HG02642 (cell line): ENCODE measurements around the gene SPAG17.

ENCODE experiments used
- ATAC-seq: cut with Tn5 transposase; IDR thresholded peaks from one replicate; pipeline ENCODE4 v1.9.1; 2021; ENCODE audit warnings: mild to moderate bottlenecking; ENCODE audit not compliant: unreplicated experiment, poor library complexity

SPAG17 gene

DNA sequence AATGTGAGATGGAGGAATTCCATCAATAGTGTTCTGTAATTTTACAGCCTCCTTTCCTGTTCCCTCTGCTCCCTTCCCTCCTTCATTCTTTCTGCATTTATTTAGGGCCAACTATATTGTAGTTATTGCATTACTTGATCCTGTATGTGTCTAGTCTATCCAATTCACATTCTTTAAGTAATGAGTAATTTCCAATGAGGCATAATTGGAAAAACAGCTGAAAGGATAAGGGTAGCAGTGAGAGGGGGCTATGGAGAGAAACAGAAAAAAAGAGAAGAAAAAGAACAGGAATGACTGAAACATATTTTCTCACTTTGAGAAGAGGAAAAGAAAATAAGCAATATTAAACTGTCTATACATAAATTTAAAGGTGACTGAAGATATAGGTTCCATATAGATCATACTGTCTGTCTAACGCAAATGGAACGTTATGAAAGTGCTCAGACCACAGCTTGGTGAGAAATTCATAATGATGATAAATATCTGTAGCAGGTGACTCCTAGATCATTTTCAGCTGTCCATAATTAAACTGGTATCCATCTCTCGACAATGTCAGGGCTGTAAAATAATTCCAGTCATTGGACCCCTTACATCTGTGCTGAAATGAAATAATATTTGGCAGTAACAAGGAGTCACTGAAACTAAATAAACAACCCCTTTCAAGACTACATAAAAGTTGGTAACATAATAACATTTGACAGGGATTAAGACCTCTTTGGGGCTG, 61.8 kb downstream of the SPAG17 start:
- ATAC-seq = no peak

DNA sequence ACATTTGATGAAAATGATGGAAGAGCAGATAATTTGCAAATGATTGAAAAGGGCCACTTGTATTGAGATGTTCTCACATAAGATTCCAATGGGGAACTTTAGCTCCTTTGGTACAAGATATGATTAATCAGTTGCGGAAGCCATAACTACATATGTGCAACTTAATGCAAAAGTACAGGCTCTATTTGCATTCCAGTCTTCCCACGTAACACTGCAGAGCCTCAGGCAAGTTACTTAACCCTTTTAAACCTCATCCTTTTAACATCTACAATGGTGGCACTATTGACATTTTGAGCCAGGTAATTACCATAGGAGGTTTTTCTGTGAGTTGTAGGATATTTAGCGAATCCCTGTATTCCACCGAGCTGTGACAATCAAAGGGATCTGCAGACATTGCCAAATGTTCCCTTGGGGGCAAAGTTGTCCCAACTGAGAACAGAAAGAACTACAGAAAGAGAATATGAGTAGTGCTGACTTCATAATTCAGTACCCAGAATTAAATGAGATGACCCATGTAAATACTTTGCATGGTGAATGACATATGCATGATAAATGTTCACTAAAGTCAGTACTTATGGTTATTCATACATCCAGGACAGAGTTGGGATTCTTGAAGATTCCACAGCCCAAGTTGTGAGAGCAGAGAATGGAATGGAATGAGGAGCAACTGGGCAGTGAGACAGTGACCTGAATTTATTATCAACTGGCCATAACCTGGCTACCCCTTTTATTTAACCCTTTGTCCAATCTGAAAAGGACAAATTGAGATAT, 62.6 kb downstream of the SPAG17 start:
- no peak for ATAC-seq

DNA sequence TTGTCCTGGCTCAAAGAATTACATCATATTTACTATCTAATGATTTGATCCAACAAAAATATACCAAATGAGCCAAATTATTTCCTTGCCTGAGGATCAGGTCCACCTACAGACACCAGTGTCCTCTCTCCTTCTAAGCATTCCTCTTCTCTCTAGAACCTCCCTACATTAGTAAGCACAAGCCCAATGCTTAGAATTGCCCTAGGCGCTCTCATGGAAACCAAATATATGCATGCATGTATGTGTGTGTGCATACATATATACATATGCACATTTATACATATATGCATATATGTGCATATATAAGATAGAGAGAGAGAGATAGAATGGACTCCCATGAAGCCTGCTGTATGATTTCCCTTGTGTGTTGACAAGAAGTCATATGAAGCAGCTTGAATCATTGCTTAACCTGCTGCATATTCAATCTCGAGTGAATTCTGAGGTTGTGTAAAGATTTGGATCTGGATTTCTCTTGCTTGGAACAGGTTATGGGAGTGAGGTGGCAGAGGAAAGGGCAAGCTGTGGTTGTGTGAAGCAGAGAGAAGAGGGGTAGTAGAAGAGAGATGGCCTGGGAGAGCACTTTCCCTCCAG, 66.1 kb downstream of the SPAG17 start:
- no peak for ATAC-seq

GRCh38 chr1:118118469-118118868, 66.6 kb downstream of the SPAG17 start:
- no peak for ATAC-seq

GRCh38 chr1:118117521-118117920, 67.5 kb downstream of the SPAG17 start:
- no peak for ATAC-seq

DNA sequence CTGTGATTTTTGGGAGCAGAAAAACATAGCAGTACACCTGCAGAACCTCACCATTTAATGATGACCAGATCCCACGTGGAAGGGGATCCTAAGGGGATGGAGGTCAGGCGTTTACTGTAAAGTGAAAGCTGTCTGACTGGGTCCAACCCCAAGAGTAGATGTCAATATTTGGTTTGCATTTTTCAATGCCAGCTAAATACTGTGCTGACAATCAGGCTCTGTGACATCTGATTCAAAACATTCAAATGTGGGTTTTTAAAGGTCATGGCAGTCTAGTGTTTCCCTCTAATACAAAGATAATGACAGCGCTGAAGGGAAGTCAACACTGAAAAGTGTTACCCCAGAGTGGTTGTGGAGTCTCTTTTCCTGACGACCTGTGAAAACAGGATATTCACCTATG, 68.1 kb downstream of the SPAG17 start:
- ATAC-seq = no peak

DNA sequence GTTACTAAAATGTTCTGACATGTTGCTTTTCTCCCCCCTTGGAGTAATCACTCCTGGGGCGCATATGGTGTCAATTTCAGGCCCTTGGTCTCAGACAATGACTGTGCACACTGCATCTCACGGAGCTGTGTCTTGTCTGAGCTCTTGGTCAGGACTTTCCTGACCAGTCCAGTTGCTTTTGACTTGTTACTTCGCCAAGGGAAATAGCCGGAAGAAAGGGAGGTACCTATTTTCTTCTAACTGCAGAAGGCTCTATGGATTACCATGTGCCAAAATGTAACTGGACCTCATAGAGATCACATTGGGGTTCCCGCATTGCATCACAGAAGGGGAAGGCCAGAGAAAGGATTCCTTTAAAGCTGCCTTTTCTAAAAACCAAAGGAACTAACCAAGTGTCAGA, 68.6 kb downstream of the SPAG17 start:
- ATAC-seq = no peak

GRCh38 chr1:118115567-118116295, 69.3 kb downstream of the SPAG17 start:
- ATAC-seq = no peak

- ATAC-seq = no peak
These were observed 71.8 kb downstream of the SPAG17 start for GRCh38 chr1:118113261-118113660.

DNA sequence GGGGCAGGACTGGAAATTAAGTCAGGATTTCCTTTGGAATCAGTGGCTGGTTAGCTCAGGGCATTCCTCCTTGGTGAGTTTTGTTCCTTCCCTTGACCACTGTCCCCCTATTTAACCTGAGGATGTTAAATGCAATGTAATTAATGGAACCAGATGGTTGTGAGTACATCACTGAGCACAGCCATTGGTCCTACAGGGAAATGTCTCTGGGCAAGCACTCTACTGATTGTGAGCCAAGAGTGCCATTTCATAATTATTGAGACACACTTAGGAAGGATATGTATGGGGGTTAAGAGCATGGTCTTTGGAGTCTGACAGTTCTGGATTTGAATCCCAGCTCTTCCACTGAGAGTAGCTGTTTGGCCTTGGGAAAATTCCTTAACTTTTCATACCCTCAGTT, 74.4 kb downstream of the SPAG17 start:
- ATAC-seq = no peak

DNA sequence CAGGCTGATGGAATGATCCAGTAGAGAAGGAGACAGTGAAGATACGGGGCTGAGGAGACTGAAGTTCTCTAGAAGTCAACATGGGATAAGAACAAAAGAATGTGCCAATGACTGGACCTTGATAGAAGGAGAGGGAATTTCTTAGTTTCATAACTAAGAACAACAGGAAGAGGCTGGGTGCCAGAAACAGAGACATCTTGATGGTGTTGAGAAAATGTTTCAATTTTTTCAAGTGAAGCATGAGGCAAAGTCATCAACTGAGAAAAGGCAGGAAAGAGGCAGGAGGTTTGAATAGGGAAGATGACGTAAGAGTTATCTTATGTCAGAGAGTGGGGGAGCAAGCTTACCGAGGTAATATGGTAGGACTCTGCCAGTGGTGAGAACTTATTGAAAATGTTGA, 80.1 kb downstream of the SPAG17 start:
- ATAC-seq = no peak

DNA sequence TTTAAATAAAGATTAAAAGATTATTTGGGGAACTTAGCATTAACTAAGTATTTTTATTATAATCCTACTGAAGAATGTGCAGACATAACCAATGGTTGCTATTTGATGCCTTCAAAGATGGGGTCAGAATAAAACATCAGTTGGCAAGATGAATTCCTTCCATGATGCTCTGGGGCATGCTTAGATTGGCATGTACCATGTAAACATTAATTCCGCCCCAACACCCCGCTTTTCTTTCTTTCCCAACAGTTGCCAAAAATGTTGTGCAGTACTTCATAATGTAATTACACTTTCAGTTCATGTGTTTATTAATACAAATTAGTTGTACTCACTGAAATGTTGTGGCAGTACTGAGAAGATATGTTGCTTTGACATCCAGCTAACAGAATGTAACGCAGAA, 82.6 kb downstream of the SPAG17 start:
- ATAC-seq = no peak

GRCh38 chr1:118101999-118102398, 83.0 kb downstream of the SPAG17 start:
- ATAC-seq = no peak

GRCh38 chr1:118101515-118101844, 83.5 kb downstream of the SPAG17 start:
- no peak for ATAC-seq

- no peak for ATAC-seq
These were observed 84.1 kb downstream of the SPAG17 start for GRCh38 chr1:118100686-118101514.

DNA sequence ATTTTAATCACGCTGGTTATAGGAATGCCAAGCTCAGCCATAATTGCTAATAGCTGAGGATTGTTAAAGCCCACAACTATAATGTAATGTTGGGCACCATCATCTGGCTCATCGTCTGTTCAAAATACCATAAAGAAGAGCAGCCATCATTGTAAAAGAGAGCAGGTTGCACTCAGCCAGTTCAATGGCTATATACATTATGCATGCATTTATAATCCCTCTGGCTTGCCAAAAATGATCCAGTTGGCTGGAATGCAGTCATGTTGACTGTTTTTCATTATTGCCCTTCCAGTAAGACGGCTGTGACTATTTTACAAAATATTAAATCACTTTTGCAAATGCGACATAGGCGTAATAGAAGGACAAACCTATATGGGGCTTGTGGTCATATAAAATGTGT, 85.3 kb downstream of the SPAG17 start:
- no peak for ATAC-seq

DNA sequence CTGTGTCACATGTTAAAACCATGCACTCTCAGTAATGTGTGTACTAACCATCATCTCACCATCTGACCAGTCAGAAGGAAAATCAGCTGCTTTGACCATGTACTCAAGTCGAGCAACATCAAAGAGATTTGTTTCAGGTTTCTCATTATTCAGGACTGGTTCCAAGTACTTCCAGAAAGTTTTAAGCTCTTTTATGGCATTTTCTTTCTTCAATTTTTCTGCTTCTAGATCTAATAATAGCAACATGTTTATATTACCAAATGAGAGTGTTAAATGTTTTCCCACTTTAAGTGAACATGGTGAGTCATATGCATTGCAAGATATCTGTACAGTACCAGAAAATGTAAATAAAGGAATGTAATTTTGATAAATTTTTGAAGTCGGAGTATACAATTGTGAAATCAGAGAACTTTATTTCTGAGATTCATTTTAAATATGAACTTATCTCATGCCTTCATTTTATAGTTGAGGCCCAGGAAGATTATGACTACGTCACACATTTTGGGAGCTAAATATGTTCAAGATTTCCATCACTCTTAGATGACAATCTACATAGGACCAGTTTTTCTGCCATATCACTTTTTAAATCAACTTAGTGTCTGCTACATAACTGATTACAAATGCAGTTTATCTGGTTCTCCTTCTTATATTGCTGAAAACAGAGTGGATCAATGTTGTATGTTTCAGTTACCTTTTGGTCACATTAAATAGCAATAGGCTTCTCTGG, 87.2 kb downstream of the SPAG17 start:
- ATAC-seq = no peak

GRCh38 chr1:118093017-118093416, 92.0 kb downstream of the SPAG17 start:
- no peak for ATAC-seq

GRCh38 chr1:118090130-118090529, 94.9 kb downstream of the SPAG17 start:
- ATAC-seq = no peak

- no peak for ATAC-seq
These were observed 99.7 kb downstream of the SPAG17 start for GRCh38 chr1:118085365-118085764.
